Measurements from ENCODE around the gene PPM1D.
"Not testable (repeated sequence)": the region's sequence is repeated elsewhere in the genome, so short reads cannot be mapped to it uniquely, and the experiment has no call there.

Gene PPM1D

DNA sequence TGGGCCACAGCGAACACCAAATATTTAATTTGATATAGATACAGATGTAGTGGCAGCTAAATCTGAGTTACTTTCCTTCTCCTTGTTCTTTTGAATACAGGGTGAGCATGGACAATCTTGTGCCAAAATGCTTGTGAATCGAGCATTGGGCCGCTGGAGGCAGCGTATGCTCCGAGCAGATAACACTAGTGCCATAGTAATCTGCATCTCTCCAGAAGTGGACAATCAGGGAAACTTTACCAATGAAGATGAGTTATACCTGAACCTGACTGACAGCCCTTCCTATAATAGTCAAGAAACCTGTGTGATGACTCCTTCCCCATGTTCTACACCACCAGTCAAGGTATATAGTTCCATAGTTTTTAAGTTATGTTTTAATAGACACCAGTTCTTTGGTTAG is 56.5 kb downstream of the PPM1D start:
- H3K4me3 Mint-ChIP-seq = no peak overlapping the region
- no peaks in the 10 kb centered on the region for H3K9me3 Mint-ChIP-seq
- TF ChIP-seq, protein P1, sequence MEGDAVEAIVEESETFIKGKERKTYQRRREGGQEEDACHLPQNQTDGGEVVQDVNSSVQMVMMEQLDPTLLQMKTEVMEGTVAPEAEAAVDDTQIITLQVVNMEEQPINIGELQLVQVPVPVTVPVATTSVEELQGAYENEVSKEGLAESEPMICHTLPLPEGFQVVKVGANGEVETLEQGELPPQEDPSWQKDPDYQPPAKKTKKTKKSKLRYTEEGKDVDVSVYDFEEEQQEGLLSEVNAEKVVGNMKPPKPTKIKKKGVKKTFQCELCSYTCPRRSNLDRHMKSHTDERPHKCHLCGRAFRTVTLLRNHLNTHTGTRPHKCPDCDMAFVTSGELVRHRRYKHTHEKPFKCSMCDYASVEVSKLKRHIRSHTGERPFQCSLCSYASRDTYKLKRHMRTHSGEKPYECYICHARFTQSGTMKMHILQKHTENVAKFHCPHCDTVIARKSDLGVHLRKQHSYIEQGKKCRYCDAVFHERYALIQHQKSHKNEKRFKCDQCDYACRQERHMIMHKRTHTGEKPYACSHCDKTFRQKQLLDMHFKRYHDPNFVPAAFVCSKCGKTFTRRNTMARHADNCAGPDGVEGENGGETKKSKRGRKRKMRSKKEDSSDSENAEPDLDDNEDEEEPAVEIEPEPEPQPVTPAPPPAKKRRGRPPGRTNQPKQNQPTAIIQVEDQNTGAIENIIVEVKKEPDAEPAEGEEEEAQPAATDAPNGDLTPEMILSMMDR (IDR thresholded peaks at IDR 0.05; ENCODE audit: unreplicated experiment in 3 of 3) = no peak
- H3K27ac Mint-ChIP-seq = no peak overlapping the region
- H3K27me3 Mint-ChIP-seq (ENCODE audit: low read depth) = no peaks in the 10 kb centered on the region
- peaks cover 55% of the 10 kb centered on the region for H3K36me3 Mint-ChIP-seq (ENCODE audit: low read depth)
- H3K4me1 Mint-ChIP-seq = no peaks in the 10 kb centered on the region

DNA sequence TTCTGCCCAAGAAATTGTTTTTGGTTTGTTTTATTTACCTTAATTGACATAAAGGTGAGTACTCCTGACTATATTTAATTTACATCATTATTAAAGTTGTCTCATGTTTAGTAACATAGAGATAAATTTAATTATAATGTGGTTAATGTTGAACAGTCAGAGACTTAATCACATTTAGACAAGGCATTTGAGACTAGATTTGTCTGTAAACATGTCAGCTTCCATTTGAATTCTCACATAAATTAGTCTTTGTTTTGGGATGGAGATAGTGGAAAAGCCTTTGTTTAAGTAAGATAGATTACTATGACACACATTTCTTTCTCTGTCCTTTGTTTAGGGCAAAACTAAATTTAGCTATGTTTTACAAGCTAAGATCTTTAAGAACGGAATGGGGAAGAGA is 59.2 kb downstream of the PPM1D start:
- H3K4me3 Mint-ChIP-seq = no peak overlapping the region
- TF ChIP-seq, protein P1 (IDR thresholded peaks at IDR 0.05; ENCODE audit: unreplicated experiment in 3 of 3) = no peak

DNA sequence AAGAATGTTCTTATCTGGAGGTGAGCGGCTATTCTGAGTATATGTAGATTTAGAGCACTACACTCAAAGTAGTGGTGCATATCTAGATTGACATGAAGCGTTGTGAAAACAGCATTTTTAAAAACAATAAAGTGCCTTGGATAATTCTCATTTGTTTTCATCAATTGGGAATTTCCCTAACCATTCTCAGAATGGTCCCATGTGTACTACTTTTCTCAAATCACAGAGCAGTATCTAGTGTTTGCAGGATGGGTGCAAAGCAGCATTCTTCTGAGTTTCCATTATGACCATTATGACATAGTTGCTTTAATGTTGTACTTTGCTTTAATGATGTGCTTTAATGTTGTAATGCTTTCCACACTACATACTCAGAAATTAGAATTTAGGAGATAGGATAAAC is 61.5 kb downstream of the PPM1D start:
- Mint-ChIP-seq H3K27me3 (ENCODE audit: low read depth) (no peaks in the 10 kb centered on the region), H3K9me3 (no peaks in the 10 kb centered on the region), H3K4me1 (no peaks in the 10 kb centered on the region), H3K27ac (no peak overlapping the region), H3K36me3 (ENCODE audit: low read depth) (peaks cover 51% of the 10 kb centered on the region), H3K4me3 (no peak overlapping the region)
- TF ChIP-seq, protein P1 (IDR thresholded peaks at IDR 0.05; ENCODE audit: unreplicated experiment in 3 of 3) = no peak

More for the DNA sequence above, 59.2 kb downstream of the PPM1D start:
- H3K9me3 Mint-ChIP-seq = no peaks in the 10 kb centered on the region
- H3K4me1 Mint-ChIP-seq = no peaks in the 10 kb centered on the region
- H3K36me3 Mint-ChIP-seq (ENCODE audit: low read depth) = peaks cover 44% of the 10 kb centered on the region
- no peaks in the 10 kb centered on the region for H3K27me3 Mint-ChIP-seq (ENCODE audit: low read depth)
- no peak overlapping the region for H3K27ac Mint-ChIP-seq

DNA sequence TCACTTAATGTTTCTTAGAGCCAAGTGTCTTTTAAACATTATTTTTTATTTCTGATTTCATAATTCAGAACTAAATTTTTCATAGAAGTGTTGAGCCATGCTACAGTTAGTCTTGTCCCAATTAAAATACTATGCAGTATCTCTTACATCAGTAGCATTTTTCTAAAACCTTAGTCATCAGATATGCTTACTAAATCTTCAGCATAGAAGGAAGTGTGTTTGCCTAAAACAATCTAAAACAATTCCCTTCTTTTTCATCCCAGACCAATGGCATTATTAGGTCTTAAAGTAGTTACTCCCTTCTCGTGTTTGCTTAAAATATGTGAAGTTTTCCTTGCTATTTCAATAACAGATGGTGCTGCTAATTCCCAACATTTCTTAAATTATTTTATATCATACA is 64.0 kb downstream of the PPM1D start:
- Mint-ChIP-seq H3K36me3 (ENCODE audit: low read depth) (peaks cover 37% of the 10 kb centered on the region), H3K27me3 (ENCODE audit: low read depth) (no peaks in the 10 kb centered on the region), H3K4me1 (no peaks in the 10 kb centered on the region), H3K27ac (no peak overlapping the region), H3K4me3 (no peak overlapping the region), H3K9me3 (no peaks in the 10 kb centered on the region)
- TF ChIP-seq, protein P1 (IDR thresholded peaks at IDR 0.05; ENCODE audit: unreplicated experiment in 3 of 3) = no peak

DNA sequence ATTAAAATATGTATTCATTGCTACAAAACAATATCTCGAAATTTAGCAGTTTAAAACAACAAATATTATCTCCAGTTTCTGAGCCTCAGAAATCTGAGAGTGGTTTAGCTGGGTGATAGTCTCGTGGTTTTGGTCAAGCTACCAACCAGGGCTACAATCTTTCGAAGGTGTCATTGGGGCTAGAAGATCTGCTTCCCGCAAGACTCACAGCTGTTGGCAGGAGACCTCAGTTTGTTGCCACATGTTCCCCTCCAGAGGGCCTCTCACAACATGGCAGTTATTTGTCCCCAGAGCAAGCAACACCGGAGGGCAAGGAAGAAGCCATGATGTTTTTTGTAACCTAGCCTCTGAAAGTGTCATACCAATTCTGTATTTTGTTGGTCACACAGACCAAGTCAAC is 65.6 kb downstream of the PPM1D start:
- Mint-ChIP-seq H3K27me3 (ENCODE audit: low read depth) (no peaks in the 10 kb centered on the region), H3K27ac (no peak overlapping the region), H3K9me3 (no peaks in the 10 kb centered on the region), H3K36me3 (ENCODE audit: low read depth) (peaks cover 32% of the 10 kb centered on the region), H3K4me3 (no peak overlapping the region), H3K4me1 (no peaks in the 10 kb centered on the region)
- TF ChIP-seq, protein P1 (IDR thresholded peaks at IDR 0.05; ENCODE audit: unreplicated experiment in 3 of 3) = no peak

DNA sequence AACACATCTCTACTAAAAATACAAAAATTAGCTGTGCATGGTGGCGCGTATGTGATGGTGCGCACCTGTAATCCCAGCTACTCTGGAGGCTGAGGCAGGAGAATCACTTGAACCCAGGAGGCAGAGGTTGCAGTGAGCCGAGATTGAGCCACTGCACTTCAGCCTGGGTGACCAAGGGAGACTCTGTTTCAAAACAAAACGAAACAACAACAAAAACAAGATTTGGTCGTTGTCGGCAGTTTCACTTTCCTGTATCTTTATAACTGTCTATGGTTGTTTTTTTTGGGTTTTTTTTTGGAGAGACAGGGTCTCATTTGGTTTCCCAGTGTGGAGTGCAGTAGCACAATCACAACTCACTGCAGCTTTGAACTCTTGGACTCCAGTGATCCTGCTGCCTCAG is 68.7 kb downstream of the PPM1D start:
- H3K27me3 Mint-ChIP-seq (ENCODE audit: low read depth); H3K27ac Mint-ChIP-seq; H3K4me1 Mint-ChIP-seq; H3K9me3 Mint-ChIP-seq; H3K4me3 Mint-ChIP-seq: not testable (repeated sequence)
- peaks cover 13% of the 10 kb centered on the region for H3K36me3 Mint-ChIP-seq (ENCODE audit: low read depth)

Data from nephron (organoid).